T-helper 17 cell (primary cell): ENCODE data around the gene BBS12. TPM values are rescaled to one million over a fixed set of nuclear protein-coding genes. Genes with fewer than 3 reads are reported as not detected.

Experiments used
- ATAC-seq: fragments of 150-1000 bp; cut with Tn5 transposase; 2 replicates; pipeline ENCODE4 v1.10.0; 2021; ENCODE audit warnings: mild to moderate bottlenecking, moderate library complexity
- DNase-seq, 3 donors: peaks; one replicate each; pipeline versions ENCODE4 v3.0.0 to v3.0.0-alpha.2; 2020 to 2021
- H3K9me3 ChIP-seq: one replicate; pipeline ENCODE4 v1.7.0; 2013; ENCODE audit warnings: low read length, mild to moderate bottlenecking; ENCODE audit not compliant: control insufficient read depth, poor library complexity, severe bottlenecking
- H3K27ac Mint-ChIP-seq: one replicate; pipeline ENCODE4 v1.8.0; 2022; ENCODE audit warnings: mild to moderate bottlenecking, moderate library complexity, mixed read lengths
- H3K27me3 Mint-ChIP-seq: one replicate; pipeline ENCODE4 v1.8.0; 2022; ENCODE audit warnings: mixed read lengths
- H3K36me3 Mint-ChIP-seq: one replicate; pipeline ENCODE4 v1.8.0; 2022; ENCODE audit warnings: low read depth, mixed read lengths
- H3K4me1 Mint-ChIP-seq: one replicate; pipeline ENCODE4 v1.8.0; 2022; ENCODE audit warnings: mild to moderate bottlenecking, mixed read lengths
- H3K4me3 Mint-ChIP-seq: one replicate; pipeline ENCODE4 v1.8.0; 2022; ENCODE audit warnings: mild to moderate bottlenecking, moderate library complexity, mixed read lengths
- total RNA-seq, 4 donors: library from RNA in 2 of 4; stranded (reverse) in 2 of 4; gene quantifications; one replicate each; pipeline ENCODE4 v1.2.3 and lab custom pipeline; 2022 to 2026

Gene BBS12
- total RNA-seq (1 to 10 TPM; 1.4 to 1.6 TPM), total RNA-seq (lab: John Stamatoyannopoulos, UW) (4.6 to 10.8 reads per million in 2 donors)

GRCh38 chr4:122732329-122733026 lies at the start of gene BBS12:
BBS12 (plus strand) TSS chr4:122732704; CDS start chr4:122741893, 9,189 bp downstream.
- Mint-ChIP-seq H3K27me3 (no peaks in the 10 kb centered on the region), H3K4me1 (peaks cover 13% of the 10 kb centered on the region), H3K27ac (peak within 1 kb of the TSS; percentile 98), H3K36me3 (peaks cover 5% of the 10 kb centered on the region), H3K4me3 (peak within 1 kb of the TSS; percentile 94)
- ATAC-seq = peak; percentile 98
- peak; percentile 95 to 98 (median 97) for DNase-seq
- H3K9me3 ChIP-seq = peaks cover 3% of the 10 kb centered on the region

GRCh38 chr4:122686691-122687090 lies 45.8 kb upstream of the BBS12 start:
- DNase-seq (no peak), ATAC-seq (no peak)
- peaks cover 3% of the 10 kb centered on the region for H3K9me3 ChIP-seq
- H3K4me1 Mint-ChIP-seq = peaks cover 11% of the 10 kb centered on the region
- no peak overlapping the region for H3K27ac Mint-ChIP-seq
- peaks cover 11% of the 10 kb centered on the region for H3K27me3 Mint-ChIP-seq
- H3K36me3 Mint-ChIP-seq = peaks cover 2% of the 10 kb centered on the region
- H3K4me3 Mint-ChIP-seq = no peak overlapping the region

GRCh38 chr4:122687531-122688061 lies 44.9 kb upstream of the BBS12 start:
- Mint-ChIP-seq H3K27ac (peak overlapping the region; percentile 37), H3K27me3 (peaks cover 11% of the 10 kb centered on the region)

GRCh38 chr4:122688529-122689140 lies 43.9 kb upstream of the BBS12 start:
- no peak for ATAC-seq
- DNase-seq = no peak
- H3K4me1 Mint-ChIP-seq = peaks cover 11% of the 10 kb centered on the region
- H3K9me3 ChIP-seq = no peaks in the 10 kb centered on the region
- H3K27ac Mint-ChIP-seq = no peak overlapping the region
- H3K36me3 Mint-ChIP-seq = no peaks in the 10 kb centered on the region
- H3K4me3 Mint-ChIP-seq = peak overlapping the region; percentile 37
- H3K27me3 Mint-ChIP-seq = peaks cover 11% of the 10 kb centered on the region

More at GRCh38 chr4:122687531-122688061, 44.9 kb upstream of the BBS12 start:
- ATAC-seq (no peak), DNase-seq (no peak)
- H3K9me3 ChIP-seq = peaks cover 3% of the 10 kb centered on the region
- Mint-ChIP-seq H3K4me3 (peak overlapping the region; percentile 22), H3K36me3 (no peaks in the 10 kb centered on the region), H3K4me1 (peaks cover 11% of the 10 kb centered on the region)

GRCh38 chr4:122689972-122690371 lies 42.5 kb upstream of the BBS12 start:
- Mint-ChIP-seq H3K4me3 (no peak overlapping the region), H3K36me3 (no peaks in the 10 kb centered on the region), H3K27me3 (peaks cover 19% of the 10 kb centered on the region), H3K4me1 (peaks cover 11% of the 10 kb centered on the region), H3K27ac (peak overlapping the region; percentile 66)
- ATAC-seq (no peak), DNase-seq (no peak)
- no peaks in the 10 kb centered on the region for H3K9me3 ChIP-seq

GRCh38 chr4:122691988-122692387 lies 40.5 kb upstream of the BBS12 start:
- H3K4me3 Mint-ChIP-seq = no peak overlapping the region
- DNase-seq (no peak), ATAC-seq (no peak)
- H3K27me3 Mint-ChIP-seq = peaks cover 36% of the 10 kb centered on the region
- peaks cover 11% of the 10 kb centered on the region for H3K4me1 Mint-ChIP-seq
- no peaks in the 10 kb centered on the region for H3K36me3 Mint-ChIP-seq
- H3K9me3 ChIP-seq = no peaks in the 10 kb centered on the region
- H3K27ac Mint-ChIP-seq = no peak overlapping the region

- H3K9me3 ChIP-seq = no peaks in the 10 kb centered on the region
- peaks cover 11% of the 10 kb centered on the region for H3K4me1 Mint-ChIP-seq
- no peak for DNase-seq
- no peak overlapping the region for H3K27ac Mint-ChIP-seq
- H3K4me3 Mint-ChIP-seq = no peak overlapping the region
- H3K36me3 Mint-ChIP-seq = no peaks in the 10 kb centered on the region
- H3K27me3 Mint-ChIP-seq = peaks cover 37% of the 10 kb centered on the region
- ATAC-seq = no peak
Measured at GRCh38 chr4:122692641-122693520, 39.6 kb upstream of the BBS12 start.

- no peaks in the 10 kb centered on the region for H3K9me3 ChIP-seq
- H3K36me3 Mint-ChIP-seq = no peaks in the 10 kb centered on the region
- H3K4me1 Mint-ChIP-seq = no peaks in the 10 kb centered on the region
- no peak overlapping the region for H3K4me3 Mint-ChIP-seq
- ATAC-seq (no peak), DNase-seq (no peak)
- H3K27me3 Mint-ChIP-seq = peaks cover 34% of the 10 kb centered on the region
- no peak overlapping the region for H3K27ac Mint-ChIP-seq
Measured at GRCh38 chr4:122695226-122695625, 37.3 kb upstream of the BBS12 start.

GRCh38 chr4:122700178-122700725 lies 32.3 kb upstream of the BBS12 start:
- peaks cover 2% of the 10 kb centered on the region for H3K36me3 Mint-ChIP-seq
- no peak for ATAC-seq
- DNase-seq = no peak
- H3K4me1 Mint-ChIP-seq = peaks cover 3% of the 10 kb centered on the region
- H3K27ac Mint-ChIP-seq = no peak overlapping the region
- H3K9me3 ChIP-seq = no peaks in the 10 kb centered on the region
- peaks cover 39% of the 10 kb centered on the region for H3K27me3 Mint-ChIP-seq
- no peak overlapping the region for H3K4me3 Mint-ChIP-seq

- Mint-ChIP-seq H3K27me3 (peaks cover 34% of the 10 kb centered on the region), H3K4me3 (no peak overlapping the region), H3K27ac (no peak overlapping the region), H3K4me1 (peaks cover 3% of the 10 kb centered on the region), H3K36me3 (peaks cover 2% of the 10 kb centered on the region)
- no peaks in the 10 kb centered on the region for H3K9me3 ChIP-seq
- DNase-seq (no peak), ATAC-seq (no peak)
Measured at GRCh38 chr4:122701061-122701460, 31.4 kb upstream of the BBS12 start.

- ATAC-seq (no peak), DNase-seq (no peak)
- no peak overlapping the region for H3K27ac Mint-ChIP-seq
- H3K4me3 Mint-ChIP-seq = no peak overlapping the region
- H3K9me3 ChIP-seq = no peaks in the 10 kb centered on the region
- peaks cover 3% of the 10 kb centered on the region for H3K4me1 Mint-ChIP-seq
- peaks cover 2% of the 10 kb centered on the region for H3K36me3 Mint-ChIP-seq
- peaks cover 30% of the 10 kb centered on the region for H3K27me3 Mint-ChIP-seq
Measured at GRCh38 chr4:122701965-122702364, 30.5 kb upstream of the BBS12 start.

- Mint-ChIP-seq H3K4me1 (peaks cover 3% of the 10 kb centered on the region), H3K36me3 (peaks cover 2% of the 10 kb centered on the region), H3K27me3 (peaks cover 36% of the 10 kb centered on the region), H3K4me3 (no peak overlapping the region), H3K27ac (no peak overlapping the region)
- ATAC-seq (no peak), DNase-seq (no peak)
- H3K9me3 ChIP-seq = no peaks in the 10 kb centered on the region
Measured at GRCh38 chr4:122702939-122703338, 29.6 kb upstream of the BBS12 start.

- DNase-seq (no peak), ATAC-seq (no peak)
- peaks cover 3% of the 10 kb centered on the region for H3K4me1 Mint-ChIP-seq
- peaks cover 2% of the 10 kb centered on the region for H3K36me3 Mint-ChIP-seq
- H3K27me3 Mint-ChIP-seq = peaks cover 39% of the 10 kb centered on the region
- H3K27ac Mint-ChIP-seq = no peak overlapping the region
- no peaks in the 10 kb centered on the region for H3K9me3 ChIP-seq
- H3K4me3 Mint-ChIP-seq = no peak overlapping the region
Measured at GRCh38 chr4:122703868-122704267, 28.6 kb upstream of the BBS12 start.
